Sigmoid colon (tissue), 7 donors: Measurements from ENCODE around the gene RAB6B. TPM values are rescaled to one million over a fixed set of nuclear protein-coding genes. Genes with fewer than 3 reads are reported as not detected.

ENCODE experiments used
- DNase-seq: peaks from one replicate; pipeline ENCODE4 v3.0.0-alpha.2; 2019
- H3K27ac ChIP-seq, 4 donors: fragments of 200-600 bp; sonication (generic); one replicate each; pipeline ENCODE4 v1.5.1; 2016 to 2019; ENCODE audit warnings: mild to moderate bottlenecking in 1 of 4
- H3K27me3 ChIP-seq, 3 donors: fragments of 200-600 bp; sonication (generic); one replicate each; pipeline ENCODE4 v1.5.1; 2019; ENCODE audit warnings: mild to moderate bottlenecking in 1 of 3
- H3K36me3 ChIP-seq, 4 donors: fragments of 200-600 bp; sonication (generic); one replicate each; pipeline ENCODE4 v1.5.1; 2016 to 2019
- H3K4me1 ChIP-seq, 4 donors: fragments of 200-600 bp; sonication (generic); one replicate each; pipeline ENCODE4 v1.5.1; 2017 to 2019
- H3K4me3 ChIP-seq, 4 donors: fragments of 200-600 bp; sonication (generic); one replicate each; pipeline ENCODE4 v1.5.1; 2017 to 2019; ENCODE audit warnings: mild to moderate bottlenecking in 2 of 4, moderate library complexity in 1 of 4
- H3K9me3 ChIP-seq, 4 donors: fragments of 200-600 bp in 3 of 4; sonication (generic) in 3 of 4; one replicate each; pipeline versions ENCODE4 v1.5.1 to v1.6.1; 2013 to 2019
- EP300 ChIP-seq, 4 donors: sonication (generic); formaldehyde crosslinking; IDR thresholded peaks; one replicate each; pipeline ENCODE4 v1.6.1; 2017; ENCODE audit warnings: antibody characterized with exemption in 4 of 4
- POLR2A ChIP-seq, 2 donors: fragments of 450-650 bp; IDR thresholded peaks; one replicate each; pipeline ENCODE4 v1.6.1; 2016; ENCODE audit warnings: antibody characterized with exemption in 2 of 2, mild to moderate bottlenecking in 2 of 2, moderate library complexity in 2 of 2
- POLR2AphosphoS5 ChIP-seq, 4 donors: sonication (generic); formaldehyde crosslinking; IDR thresholded peaks; one replicate each; pipeline ENCODE4 v1.6.1; 2017; ENCODE audit warnings: antibody characterized with exemption in 4 of 4
- WGBS, 2 donors: extraction: QIAGEN DNeasy Blood & Tissue Kit; methylation state at CpG; one replicate each; pipeline ENCODE4 v1.1.7; 2013; 5-methylcytosine and 5-hydroxymethylcytosine counted together
- intact Hi-C: fragments of 100-400 bp; cut with DNase I; formaldehyde crosslinking; loops from one replicate; pipeline ENCODE4 v1.15.1; 2023
- polyA plus RNA-seq, 3 donors: library from polyadenylated mRNA; stranded (reverse); fragments of 200-250 nt; gene quantifications; one replicate each; pipeline ENCODE4 v1.2.3, GENCODE V29; 2013
- total RNA-seq, 4 donors: library from RNA; depleted of rRNA; stranded (reverse); fragments of >200 nt; gene quantifications; one replicate each; pipeline ENCODE4 v1.1.0, GENCODE V29; 2016
- TF ChIP-seq, protein P1 (sequence below), 4 experiments: fragments of 450-650 bp in 3 of 4; fragments of 200-600 bp in 1 of 4; IDR thresholded peaks; one replicate each; pipeline ENCODE4 v1.5.1; 2016 to 2019; ENCODE audit warnings: antibody characterized with exemption in 4 of 4, mild to moderate bottlenecking in 3 of 4, moderate library complexity in 2 of 4
- donor health status: healthy with polysubstance abuse.
- donor health status: Bipolar disorder and iron deficiency.
- donor health status: healthy.

Gene RAB6B
- total and polyA plus RNA-seq, 7 donors = 0.60 to 19.7 (median 5.2) TPM

- Histone ChIP-seq H3K4me3 (no peak overlapping the region), H3K27ac (no peak overlapping the region), H3K9me3 (no peaks in the 10 kb centered on the region), H3K4me1 (no peaks in the 10 kb centered on the region), H3K27me3 (no peaks in the 10 kb centered on the region), H3K36me3 (peaks cover 0 to 22% (median 1%) of the 10 kb centered on the region in 4 donors)
- TF ChIP-seq POLR2AphosphoS5 (IDR thresholded peaks at IDR 0.05) (no peak), POLR2A (IDR thresholded peaks at IDR 0.05) (no peak)
- intact Hi-C loops = no loop called here
- 79 to 82% methylated on average over 13 of the region's 13 CpGs for WGBS, 2 donors
- no peak for DNase-seq
These were observed 61.6 kb downstream of the RAB6B start for GRCh38 chr3:133833880-133834620.

DNA sequence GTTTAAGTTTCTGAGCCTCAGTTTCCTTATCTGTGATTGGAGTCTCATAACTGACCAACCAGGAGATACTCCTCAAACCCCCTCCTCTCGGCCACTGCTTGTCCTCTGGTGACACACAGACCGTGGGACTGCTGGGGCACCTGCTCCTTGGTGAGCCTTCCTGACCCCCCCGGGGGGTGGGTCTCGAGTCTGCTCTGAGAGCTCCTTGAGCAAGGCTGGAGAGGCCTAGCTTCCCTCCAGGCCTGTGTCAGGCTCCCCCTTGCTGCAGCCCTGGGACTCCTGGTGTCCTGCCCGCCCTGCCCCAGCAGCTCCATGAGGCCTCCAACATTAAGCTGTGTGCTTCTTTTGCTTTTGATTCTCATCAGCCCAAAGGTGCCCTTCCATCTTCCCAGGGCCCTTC lies 62.4 kb downstream of the RAB6B start:
- Histone ChIP-seq H3K27me3 (no peaks in the 10 kb centered on the region), H3K4me1 (no peaks in the 10 kb centered on the region), H3K27ac (no peak overlapping the region), H3K36me3 (peaks cover 0 to 16% (median 0%) of the 10 kb centered on the region in 4 donors), H3K9me3 (no peaks in the 10 kb centered on the region), H3K4me3 (no peak overlapping the region)
- no peak for DNase-seq
- 84 to 89% methylated on average over 5 of the region's 5 CpGs for WGBS, 2 donors
- TF ChIP-seq EP300 (IDR thresholded peaks at IDR 0.05) (no peak), POLR2A (IDR thresholded peaks at IDR 0.05) (no peak), POLR2AphosphoS5 (IDR thresholded peaks at IDR 0.05) (no peak)
- TF ChIP-seq, protein P1, sequence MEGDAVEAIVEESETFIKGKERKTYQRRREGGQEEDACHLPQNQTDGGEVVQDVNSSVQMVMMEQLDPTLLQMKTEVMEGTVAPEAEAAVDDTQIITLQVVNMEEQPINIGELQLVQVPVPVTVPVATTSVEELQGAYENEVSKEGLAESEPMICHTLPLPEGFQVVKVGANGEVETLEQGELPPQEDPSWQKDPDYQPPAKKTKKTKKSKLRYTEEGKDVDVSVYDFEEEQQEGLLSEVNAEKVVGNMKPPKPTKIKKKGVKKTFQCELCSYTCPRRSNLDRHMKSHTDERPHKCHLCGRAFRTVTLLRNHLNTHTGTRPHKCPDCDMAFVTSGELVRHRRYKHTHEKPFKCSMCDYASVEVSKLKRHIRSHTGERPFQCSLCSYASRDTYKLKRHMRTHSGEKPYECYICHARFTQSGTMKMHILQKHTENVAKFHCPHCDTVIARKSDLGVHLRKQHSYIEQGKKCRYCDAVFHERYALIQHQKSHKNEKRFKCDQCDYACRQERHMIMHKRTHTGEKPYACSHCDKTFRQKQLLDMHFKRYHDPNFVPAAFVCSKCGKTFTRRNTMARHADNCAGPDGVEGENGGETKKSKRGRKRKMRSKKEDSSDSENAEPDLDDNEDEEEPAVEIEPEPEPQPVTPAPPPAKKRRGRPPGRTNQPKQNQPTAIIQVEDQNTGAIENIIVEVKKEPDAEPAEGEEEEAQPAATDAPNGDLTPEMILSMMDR (IDR thresholded peaks at IDR 0.05) = no peak
- intact Hi-C loops = no loop called here

DNA sequence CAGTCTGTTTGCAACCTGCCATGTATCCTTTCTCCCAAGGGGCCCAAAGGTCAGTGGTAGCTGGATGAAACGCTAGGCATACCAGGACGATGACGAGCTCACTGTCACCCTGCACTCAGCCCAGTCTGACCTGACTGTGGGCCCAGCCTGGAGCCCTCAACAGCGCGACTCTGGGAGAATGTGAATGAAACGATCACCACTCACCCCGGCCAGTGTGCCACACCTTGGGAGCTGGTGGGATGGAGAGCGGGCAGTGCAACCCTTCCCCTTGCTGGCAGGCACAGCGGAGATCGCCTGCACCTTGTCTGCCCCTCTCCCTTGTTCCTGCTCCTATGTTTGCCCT lies 62.9 kb downstream of the RAB6B start:
- Histone ChIP-seq H3K4me3 (no peak overlapping the region), H3K27me3 (no peaks in the 10 kb centered on the region), H3K4me1 (no peaks in the 10 kb centered on the region), H3K9me3 (no peaks in the 10 kb centered on the region), H3K27ac (no peak overlapping the region), H3K36me3 (peaks cover 0 to 16% (median 0%) of the 10 kb centered on the region in 4 donors)
- 92 to 94% methylated on average over 10 of the region's 10 CpGs for WGBS, 2 donors
- intact Hi-C loops = no loop called here
- no peak for DNase-seq
- TF ChIP-seq, protein P1 (IDR thresholded peaks at IDR 0.05) = no peak
- no peak for TF ChIP-seq POLR2AphosphoS5 (IDR thresholded peaks at IDR 0.05)

DNA sequence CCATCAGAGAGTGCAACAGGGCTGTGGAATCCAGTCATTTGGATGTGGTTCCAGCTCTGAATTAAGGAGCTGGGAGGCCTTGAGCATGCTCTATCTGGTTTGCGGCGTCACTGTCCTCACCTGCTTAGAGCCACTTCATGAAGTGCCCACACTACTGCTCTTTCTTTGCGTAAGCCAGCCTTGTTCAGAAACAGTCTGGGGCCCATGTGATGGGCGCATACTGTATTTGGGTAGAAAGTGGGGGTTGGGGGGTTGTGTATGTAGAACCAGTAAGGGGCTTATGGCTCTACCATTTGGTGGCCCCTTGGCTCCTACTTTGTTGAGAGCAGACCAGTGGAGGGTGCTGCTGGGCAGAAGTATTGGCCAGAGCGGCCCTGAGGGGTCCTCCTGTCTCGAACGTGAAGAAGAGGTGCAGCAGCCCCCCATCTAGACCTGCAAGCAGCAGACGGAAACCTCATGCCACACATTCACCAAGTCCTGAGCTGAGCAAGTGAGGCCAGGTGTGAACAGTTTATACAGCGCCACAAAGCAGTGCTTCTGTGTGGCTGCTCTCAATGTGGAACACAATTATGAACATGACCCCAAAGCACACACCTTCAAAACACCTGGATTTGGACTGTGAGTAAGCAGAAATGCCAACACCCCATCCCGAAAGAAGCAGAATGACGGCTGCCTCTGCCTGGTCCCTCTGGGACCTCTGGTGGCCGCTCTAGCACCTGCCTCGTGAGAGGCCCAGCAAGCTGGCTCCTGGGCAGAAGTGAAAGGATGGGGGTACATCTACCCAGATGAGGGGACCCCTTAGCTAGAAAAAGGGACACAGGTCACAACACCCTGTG lies 63.5 kb downstream of the RAB6B start:
- intact Hi-C loops = no loop called here
- Histone ChIP-seq H3K27me3 (no peaks in the 10 kb centered on the region), H3K36me3 (peaks cover 0 to 16% (median 0%) of the 10 kb centered on the region in 4 donors), H3K4me1 (no peaks in the 10 kb centered on the region), H3K4me3 (no peak overlapping the region), H3K9me3 (no peaks in the 10 kb centered on the region), H3K27ac (no peak overlapping the region)
- DNase-seq = no peak
- no peak for TF ChIP-seq POLR2A (IDR thresholded peaks at IDR 0.05)
- TF ChIP-seq POLR2AphosphoS5 (IDR thresholded peaks at IDR 0.05) = no peak
- TF ChIP-seq, protein P1 (IDR thresholded peaks at IDR 0.05) = no peak
- TF ChIP-seq EP300 (IDR thresholded peaks at IDR 0.05) = no peak
- WGBS, 2 donors = 73 to 80% methylated on average over 13 of the region's 13 CpGs

GRCh38 chr3:133830071-133830470 lies 65.6 kb downstream of the RAB6B start:
- DNase-seq = no peak
- Histone ChIP-seq H3K27ac (no peak overlapping the region), H3K9me3 (no peaks in the 10 kb centered on the region), H3K4me3 (no peak overlapping the region), H3K27me3 (no peaks in the 10 kb centered on the region), H3K36me3 (peaks cover 0 to 19% (median 0%) of the 10 kb centered on the region in 4 donors), H3K4me1 (no peaks in the 10 kb centered on the region)
- intact Hi-C loops = no loop called here
- 88 to 90% methylated on average over 3 of the region's 3 CpGs for WGBS, 2 donors
- TF ChIP-seq, protein P1 (IDR thresholded peaks at IDR 0.05) = no peak
- TF ChIP-seq POLR2AphosphoS5 (IDR thresholded peaks at IDR 0.05) = no peak
- no peak for TF ChIP-seq EP300 (IDR thresholded peaks at IDR 0.05)
- TF ChIP-seq POLR2A (IDR thresholded peaks at IDR 0.05) = no peak
